Inferior parietal cortex (tissue), 1 donor: ENCODE data around the gene PACC1.
"Not testable (repeated sequence)": the region's sequence is repeated elsewhere in the genome, so short reads cannot be mapped to it uniquely, and the experiment has no call there.

ENCODE experiments used
- DNase-seq: peaks from one replicate; pipeline ENCODE4 v3.0.0-alpha.2; 2016; ENCODE audit errors: extremely low spot score

Gene PACC1

DNA sequence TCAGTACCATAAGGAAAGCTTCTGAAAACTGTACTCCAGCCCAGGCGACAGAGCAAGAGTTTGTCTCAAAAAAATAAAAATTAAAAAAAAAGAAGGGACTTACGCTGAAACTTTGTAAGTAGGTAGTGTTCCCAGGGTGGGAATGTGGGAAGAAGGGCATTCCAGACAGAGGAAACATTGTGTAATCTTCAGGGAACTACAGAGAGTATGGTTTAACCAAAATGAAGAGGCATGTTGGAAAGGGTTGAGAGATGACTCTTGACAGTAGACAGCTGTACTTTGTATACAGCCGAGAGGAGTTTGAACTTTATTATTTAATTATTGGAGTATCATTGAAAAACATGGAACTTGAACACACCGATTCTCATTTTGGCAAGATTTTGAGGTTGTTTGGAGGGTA is 86.4 kb downstream of the PACC1 start:
- DNase-seq, result no peak

GRCh38 chr1:212326541-212326940 is 88.1 kb downstream of the PACC1 start:
- no peak for DNase-seq

GRCh38 chr1:212323066-212323465 is 91.6 kb downstream of the PACC1 start:
- DNase-seq, result no peak

DNA sequence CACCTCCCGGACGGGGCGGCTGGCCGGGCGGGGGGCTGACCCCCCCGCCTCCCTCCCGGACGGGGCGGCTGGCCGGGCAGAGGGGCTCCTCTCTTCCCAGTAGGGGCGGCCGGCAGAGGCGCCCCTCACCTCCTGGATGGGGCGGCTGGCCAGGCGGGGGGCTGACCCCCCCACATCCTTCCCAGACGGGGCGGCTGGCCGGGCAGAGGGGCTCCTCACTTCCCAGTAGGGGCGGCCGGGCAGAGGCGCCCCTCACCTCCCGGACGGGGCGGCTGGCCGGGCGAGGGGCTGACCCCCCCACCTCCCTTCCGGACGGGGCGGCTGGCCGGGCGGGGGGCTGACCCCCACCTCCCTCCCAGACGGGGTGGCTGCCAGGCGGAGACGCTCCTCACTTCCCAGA is 93.7 kb downstream of the PACC1 start:
- not testable (repeated sequence) for DNase-seq

GRCh38 chr1:212317916-212318315 is 96.8 kb downstream of the PACC1 start:
- DNase-seq, result no peak

DNA sequence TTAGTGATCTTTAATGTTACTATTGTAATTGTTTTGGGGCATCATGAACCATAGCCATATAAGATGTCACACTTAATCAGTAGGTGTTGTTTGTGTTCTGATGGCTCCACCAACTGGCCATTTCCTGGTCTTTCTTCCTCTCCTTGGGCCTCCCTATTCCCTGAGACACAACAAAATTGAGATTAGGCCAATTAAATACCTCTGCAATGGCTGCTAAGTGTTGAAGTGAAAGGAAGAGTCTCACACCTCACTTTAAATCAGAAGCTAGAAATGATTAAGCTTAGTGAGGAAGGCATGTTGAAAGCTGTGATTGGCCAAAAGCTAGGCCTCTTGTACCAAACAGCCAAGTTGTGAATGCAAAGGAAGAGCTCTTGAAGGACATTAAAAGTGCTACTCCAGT is 98.8 kb downstream of the PACC1 start:
- DNase-seq, result no peak

GRCh38 chr1:212315184-212315583 is 99.5 kb downstream of the PACC1 start:
- no peak for DNase-seq
